ACC112 (cell line): ENCODE measurements around the gene SMARCB1.
A peak's percentile ranks its signal among the peaks of the same experiment; 100 is the strongest.

Experiments
- H2AFZ ChIP-seq: fragments of 200-600 bp; sonication (generic); one replicate; pipeline ENCODE4 v1.6.0; 2017; ENCODE audit warnings: antibody characterized with exemption, low read length; ENCODE audit not compliant: unreplicated experiment
- H3K27ac ChIP-seq: fragments of 200-600 bp; sonication (generic); 2 replicates; pipeline ENCODE4 v1.5.1; 2014; ENCODE audit warnings: low read depth, mild to moderate bottlenecking, antibody characterized with exemption, low read length, moderate library complexity
- H3K27me3 ChIP-seq: fragments of 200-600 bp; sonication (generic); 2 replicates; pipeline ENCODE4 v1.6.1; 2014; ENCODE audit warnings: mild to moderate bottlenecking, antibody characterized with exemption, low read length, moderate library complexity, mixed read lengths; ENCODE audit not compliant: insufficient read depth
- H3K36me3 ChIP-seq: fragments of 200-600 bp; sonication (generic); 2 replicates; pipeline ENCODE4 v1.6.1; 2016; ENCODE audit warnings: mild to moderate bottlenecking, antibody characterized with exemption, low read length, moderate library complexity, mixed read lengths; ENCODE audit not compliant: insufficient read depth
- H3K4me1 ChIP-seq: fragments of 200-600 bp; sonication (generic); one replicate; pipeline ENCODE4 v1.6.1; 2016; ENCODE audit warnings: low read length, mixed read lengths; ENCODE audit not compliant: insufficient read depth, unreplicated experiment, control insufficient read depth
- H3K4me3 ChIP-seq: fragments of 200-600 bp; sonication (generic); 2 replicates; pipeline ENCODE4 v1.5.1; 2014; ENCODE audit warnings: mild to moderate bottlenecking, low read depth, low read length
- H3K79me2 ChIP-seq: fragments of 200-600 bp; sonication (generic); one replicate; pipeline ENCODE4 v1.6.0; 2016; ENCODE audit warnings: low read length; ENCODE audit not compliant: control insufficient read depth, unreplicated experiment, insufficient read depth

The SMARCB1 gene

DNA sequence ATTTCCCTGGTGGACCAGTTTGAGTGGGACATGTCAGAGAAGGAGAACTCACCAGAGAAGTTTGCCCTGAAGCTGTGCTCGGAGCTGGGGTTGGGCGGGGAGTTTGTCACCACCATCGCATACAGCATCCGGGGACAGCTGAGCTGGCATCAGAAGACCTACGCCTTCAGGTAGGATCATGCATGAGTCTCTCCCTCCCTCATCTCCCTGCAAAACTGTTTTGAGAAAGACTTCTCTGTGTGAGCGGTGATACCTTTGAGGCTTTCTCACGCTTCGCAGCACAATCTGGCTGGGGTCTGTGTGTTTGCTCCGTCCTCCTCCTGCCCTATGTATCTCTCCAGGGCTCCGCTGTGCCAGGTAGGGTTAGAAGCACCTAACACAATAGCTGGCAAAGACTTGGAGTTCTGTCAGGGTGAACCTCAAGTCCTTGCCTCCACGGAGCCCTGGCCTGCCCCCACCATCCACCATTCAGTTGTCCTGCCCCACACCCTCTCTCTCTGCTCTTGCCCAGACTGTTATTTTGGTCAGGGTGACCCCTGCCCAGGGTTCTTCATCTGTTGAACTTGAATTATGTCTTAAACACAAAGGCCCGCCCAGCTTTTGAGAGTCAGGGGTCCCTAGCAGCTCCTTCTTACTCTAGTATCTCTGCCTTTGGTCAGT, 38.6 kb downstream of the SMARCB1 start:
- Histone ChIP-seq H3K4me3 (no peak overlapping the region), H2AFZ (no peak overlapping the region), H3K79me2 (no peaks in the 10 kb centered on the region), H3K27me3 (no peaks in the 10 kb centered on the region), H3K36me3 (no peaks in the 10 kb centered on the region), H3K27ac (peak overlapping the region; percentile 49), H3K4me1 (peaks cover 26% of the 10 kb centered on the region)

DNA sequence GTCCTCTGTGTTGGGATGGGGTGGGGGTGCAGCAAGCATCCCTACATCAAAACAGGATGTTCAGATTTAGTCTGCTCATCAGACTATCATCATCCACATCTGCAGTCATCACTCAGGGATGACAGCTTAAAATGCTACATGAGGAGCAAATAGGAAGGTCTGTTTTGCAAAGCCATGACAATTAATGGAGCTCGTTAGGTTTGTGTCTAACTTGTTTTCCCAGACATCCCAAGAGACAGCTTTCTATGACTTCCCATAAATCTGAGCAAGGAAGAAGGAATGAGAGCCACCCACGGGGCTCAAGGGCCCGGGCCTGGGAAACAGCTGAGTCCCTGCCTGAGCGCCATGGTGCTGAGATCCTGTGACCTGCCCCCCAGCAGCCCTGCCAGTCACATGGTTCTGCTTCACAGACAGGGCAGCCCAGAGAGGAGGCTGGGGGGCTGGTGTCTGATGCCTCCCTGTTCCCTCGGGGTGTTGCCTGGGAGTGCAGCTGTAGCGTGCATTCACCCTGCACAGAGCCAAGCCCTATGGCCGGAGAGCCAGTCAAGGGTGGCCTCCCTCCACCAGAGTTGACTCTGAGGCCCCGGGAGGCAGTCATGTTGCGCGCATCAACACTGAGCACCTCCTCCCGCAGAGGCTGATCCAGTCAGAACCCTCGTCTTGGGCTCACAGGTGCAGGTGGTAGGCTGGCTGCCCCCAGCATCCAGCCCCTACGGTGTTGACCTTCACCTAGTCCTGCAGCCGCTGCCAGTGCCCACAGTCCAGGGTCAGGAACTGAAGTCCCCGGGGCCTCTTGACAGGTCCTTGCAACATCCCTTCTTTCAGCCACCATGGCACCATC, 40.0 kb downstream of the SMARCB1 start:
- Histone ChIP-seq H2AFZ (no peak overlapping the region), H3K79me2 (no peaks in the 10 kb centered on the region), H3K27me3 (no peaks in the 10 kb centered on the region), H3K36me3 (no peaks in the 10 kb centered on the region), H3K4me1 (peaks cover 26% of the 10 kb centered on the region), H3K27ac (peak overlapping the region; percentile 49), H3K4me3 (no peak overlapping the region)

DNA sequence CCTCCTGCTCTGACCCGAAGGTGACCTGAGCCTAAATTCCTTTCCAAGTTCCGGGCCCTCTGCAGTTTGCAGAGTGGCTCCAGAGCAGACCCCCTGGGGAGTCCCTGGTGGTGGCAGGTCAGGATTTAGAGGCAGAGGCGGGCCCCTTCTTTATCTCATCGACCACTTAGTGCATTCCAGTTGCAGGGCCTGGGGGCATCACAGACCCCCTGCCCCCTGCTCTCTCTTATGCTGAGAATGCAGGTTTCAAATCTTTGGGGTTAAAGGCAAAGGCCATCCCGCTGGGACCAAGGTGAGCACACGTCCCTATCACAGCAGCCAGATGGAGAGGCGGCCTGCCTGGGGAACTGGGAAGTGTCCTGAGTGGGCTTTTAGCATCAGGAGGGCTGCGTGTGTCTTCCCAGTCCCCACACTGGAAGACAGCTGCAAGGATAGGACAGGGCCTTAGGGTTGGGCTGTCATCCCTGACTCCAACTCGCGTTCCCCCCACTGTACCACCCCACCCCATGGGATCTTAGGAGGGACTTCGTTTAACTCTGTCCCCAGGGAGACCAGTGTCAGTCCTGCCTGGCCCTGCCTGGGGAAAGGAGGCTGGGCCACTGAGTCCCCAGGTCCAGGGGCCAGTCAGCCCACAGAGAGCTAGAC, 40.7 kb downstream of the SMARCB1 start:
- H3K4me1 ChIP-seq = peaks cover 26% of the 10 kb centered on the region
- H2AFZ ChIP-seq = no peak overlapping the region
- no peak overlapping the region for H3K27ac ChIP-seq
- no peaks in the 10 kb centered on the region for H3K27me3 ChIP-seq
- no peak overlapping the region for H3K4me3 ChIP-seq
- H3K79me2 ChIP-seq = no peaks in the 10 kb centered on the region
- no peaks in the 10 kb centered on the region for H3K36me3 ChIP-seq

DNA sequence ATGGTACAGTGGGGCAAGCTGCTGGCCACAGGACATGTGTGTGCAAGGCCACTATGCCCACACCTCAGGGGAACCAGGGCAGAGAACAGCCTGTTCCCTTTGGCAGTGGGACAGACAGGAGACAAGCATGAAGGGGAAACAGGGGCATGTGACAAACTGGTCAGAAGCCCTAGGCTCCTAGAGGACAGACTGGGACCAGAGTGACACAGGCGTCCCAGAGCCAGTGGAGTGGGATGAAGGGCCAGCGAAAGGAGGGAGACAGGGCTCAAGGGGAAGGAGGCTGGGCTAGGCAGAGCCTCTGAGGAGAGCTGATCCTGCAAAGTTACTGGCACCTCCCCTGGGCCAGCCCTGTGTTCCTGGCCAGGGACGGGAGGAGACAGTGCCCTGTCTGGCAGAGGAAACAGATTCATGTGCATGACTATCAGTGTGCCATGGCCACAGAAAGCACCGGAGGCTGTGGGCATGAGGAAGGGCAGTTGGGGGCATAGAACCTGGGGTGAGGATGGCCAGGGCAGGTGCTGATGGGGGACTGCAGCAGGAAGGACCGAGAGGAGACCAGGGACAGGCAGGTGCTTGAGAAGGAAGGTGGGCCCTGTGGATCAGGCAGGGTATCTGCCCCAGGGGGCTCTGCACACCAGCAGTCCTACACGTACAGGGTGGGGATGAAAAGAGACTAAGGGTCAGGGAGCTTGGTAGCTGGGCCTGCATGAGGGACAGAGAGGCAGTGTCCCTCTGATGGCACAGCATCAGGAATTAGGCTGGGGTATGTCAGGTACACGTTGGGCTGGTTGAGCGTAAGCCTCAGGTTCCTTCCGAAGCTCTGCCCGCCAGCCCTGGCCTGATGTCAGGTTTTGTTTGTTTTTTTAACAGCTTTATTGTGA, 42.3 kb downstream of the SMARCB1 start:
- no peaks in the 10 kb centered on the region for H3K36me3 ChIP-seq
- no peaks in the 10 kb centered on the region for H3K79me2 ChIP-seq

DNA sequence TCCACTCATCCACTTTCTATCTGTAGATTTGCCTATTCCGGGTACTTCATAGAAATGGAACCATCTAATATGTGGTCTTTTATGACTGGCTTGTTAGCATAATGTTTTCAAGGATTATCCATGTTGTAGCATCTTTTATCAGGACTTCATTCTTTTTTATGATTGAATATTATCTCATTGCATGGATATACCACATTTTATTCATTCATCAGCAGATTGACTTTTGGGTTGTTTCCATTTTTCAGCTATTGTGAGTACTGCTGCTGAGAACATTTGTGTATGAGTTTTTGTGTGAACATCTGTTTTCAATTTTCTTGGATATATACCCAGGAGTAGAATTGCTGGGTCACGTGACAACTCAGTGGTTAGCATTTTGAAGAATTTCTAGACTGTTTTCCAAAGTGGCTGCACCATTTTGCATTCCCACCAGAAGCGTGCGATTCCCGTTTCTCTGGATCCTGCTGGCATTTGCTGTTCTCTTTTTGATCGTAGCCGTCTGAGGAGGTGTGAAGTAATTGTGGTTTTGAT, 43.1 kb downstream of the SMARCB1 start:
- H3K4me3 ChIP-seq = no peak overlapping the region
- peak overlapping the region; percentile 32 for H3K27ac ChIP-seq
- H3K79me2 ChIP-seq = no peaks in the 10 kb centered on the region
- no peaks in the 10 kb centered on the region for H3K27me3 ChIP-seq
- H3K4me1 ChIP-seq = peaks cover 15% of the 10 kb centered on the region
- H3K36me3 ChIP-seq = no peaks in the 10 kb centered on the region
- no peak overlapping the region for H2AFZ ChIP-seq

More for the DNA sequence above, 42.3 kb downstream of the SMARCB1 start:
- H3K4me1 ChIP-seq = peaks cover 15% of the 10 kb centered on the region
- H3K27ac ChIP-seq = no peak overlapping the region
- no peak overlapping the region for H2AFZ ChIP-seq
- no peak overlapping the region for H3K4me3 ChIP-seq
- no peaks in the 10 kb centered on the region for H3K27me3 ChIP-seq

DNA sequence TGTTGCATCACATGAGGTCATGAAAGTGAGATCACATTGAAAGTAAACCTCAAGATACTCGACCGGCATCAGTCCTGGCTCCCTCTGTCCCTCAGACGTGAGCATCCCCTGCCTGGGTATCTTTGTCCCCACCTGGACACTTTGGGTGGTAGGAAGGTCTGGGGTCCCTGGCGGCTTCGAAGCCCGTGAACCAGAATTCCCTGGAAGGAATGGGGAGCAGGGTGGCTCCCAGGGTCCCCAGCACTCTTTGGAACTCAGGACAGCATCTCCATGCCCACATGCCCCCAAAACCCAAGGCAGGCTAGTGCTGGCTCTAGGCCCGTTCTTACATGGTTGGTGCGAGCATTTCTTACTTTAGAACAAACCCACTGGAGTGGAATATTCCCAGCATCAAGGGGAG, 44.5 kb downstream of the SMARCB1 start:
- Histone ChIP-seq H3K27me3 (no peaks in the 10 kb centered on the region), H3K27ac (no peak overlapping the region), H3K79me2 (no peaks in the 10 kb centered on the region), H3K36me3 (no peaks in the 10 kb centered on the region), H3K4me3 (no peak overlapping the region), H3K4me1 (peaks cover 15% of the 10 kb centered on the region), H2AFZ (no peak overlapping the region)

DNA sequence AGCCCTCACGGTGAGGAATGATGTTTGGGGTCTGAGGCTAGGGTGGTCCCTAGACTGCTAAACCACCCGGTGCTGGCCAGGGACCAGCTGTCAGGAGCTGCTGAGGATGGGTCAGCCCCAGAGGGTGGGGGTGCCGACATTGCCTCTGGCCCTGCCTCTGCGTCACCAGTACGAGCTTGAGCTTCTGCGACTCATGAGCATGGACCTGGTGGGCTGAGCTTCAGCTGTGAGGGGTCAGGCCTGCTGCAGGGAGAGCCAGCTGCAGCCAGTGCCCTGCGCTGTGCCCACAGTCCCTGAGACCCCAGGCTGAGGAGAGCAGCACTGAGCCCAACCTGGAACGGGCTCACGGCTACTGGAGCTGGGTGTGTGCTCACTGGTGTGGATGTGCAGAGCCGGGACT, 45.0 kb downstream of the SMARCB1 start:
- no peaks in the 10 kb centered on the region for H3K27me3 ChIP-seq
- H2AFZ ChIP-seq = no peak overlapping the region
- H3K79me2 ChIP-seq = no peaks in the 10 kb centered on the region
- H3K4me3 ChIP-seq = no peak overlapping the region
- peaks cover 14% of the 10 kb centered on the region for H3K4me1 ChIP-seq
- H3K36me3 ChIP-seq = no peaks in the 10 kb centered on the region
- H3K27ac ChIP-seq = no peak overlapping the region

DNA sequence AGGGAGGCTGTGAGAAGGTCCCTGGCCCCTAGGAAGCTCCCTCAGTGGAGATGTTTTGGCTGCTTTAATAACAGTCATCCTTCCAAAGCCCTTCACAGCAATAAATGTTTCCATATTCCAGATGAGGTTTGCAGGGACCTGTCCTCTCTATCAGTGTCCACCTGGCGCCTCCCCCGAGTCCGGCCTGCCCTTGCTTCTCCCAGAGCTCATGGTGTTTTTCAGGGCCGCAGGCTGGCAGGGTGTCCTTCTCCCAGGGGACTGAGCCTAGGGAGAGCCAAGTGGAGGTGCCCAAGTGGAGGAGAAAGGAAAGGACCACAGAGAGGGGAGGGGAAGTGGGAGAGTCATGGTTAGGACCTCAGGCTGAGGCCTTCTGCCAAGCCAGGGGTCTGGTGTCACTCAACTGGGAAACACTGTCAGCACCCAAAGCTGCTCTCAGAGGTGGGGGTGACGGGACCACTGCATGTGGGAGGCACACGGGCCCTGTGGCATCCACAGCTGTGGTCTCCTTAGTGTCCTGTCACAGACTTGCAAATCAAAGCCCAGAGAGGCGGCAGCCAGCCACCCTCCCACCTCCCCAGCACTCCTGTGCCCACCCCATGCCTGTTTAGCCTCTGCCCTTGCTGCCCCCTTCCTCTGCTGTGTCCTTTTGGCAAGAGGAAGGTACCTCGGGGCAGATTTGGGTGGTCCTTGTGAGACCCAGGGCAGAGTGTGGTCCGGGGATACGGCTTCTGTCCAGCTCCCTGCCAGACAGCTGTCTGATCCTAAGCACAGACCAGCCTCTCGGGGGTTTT, 45.7 kb downstream of the SMARCB1 start:
- peaks cover 12% of the 10 kb centered on the region for H3K4me1 ChIP-seq
- no peak overlapping the region for H3K27ac ChIP-seq
- no peaks in the 10 kb centered on the region for H3K79me2 ChIP-seq
- H3K27me3 ChIP-seq = no peaks in the 10 kb centered on the region
- no peak overlapping the region for H3K4me3 ChIP-seq
- no peak overlapping the region for H2AFZ ChIP-seq
- no peaks in the 10 kb centered on the region for H3K36me3 ChIP-seq

DNA sequence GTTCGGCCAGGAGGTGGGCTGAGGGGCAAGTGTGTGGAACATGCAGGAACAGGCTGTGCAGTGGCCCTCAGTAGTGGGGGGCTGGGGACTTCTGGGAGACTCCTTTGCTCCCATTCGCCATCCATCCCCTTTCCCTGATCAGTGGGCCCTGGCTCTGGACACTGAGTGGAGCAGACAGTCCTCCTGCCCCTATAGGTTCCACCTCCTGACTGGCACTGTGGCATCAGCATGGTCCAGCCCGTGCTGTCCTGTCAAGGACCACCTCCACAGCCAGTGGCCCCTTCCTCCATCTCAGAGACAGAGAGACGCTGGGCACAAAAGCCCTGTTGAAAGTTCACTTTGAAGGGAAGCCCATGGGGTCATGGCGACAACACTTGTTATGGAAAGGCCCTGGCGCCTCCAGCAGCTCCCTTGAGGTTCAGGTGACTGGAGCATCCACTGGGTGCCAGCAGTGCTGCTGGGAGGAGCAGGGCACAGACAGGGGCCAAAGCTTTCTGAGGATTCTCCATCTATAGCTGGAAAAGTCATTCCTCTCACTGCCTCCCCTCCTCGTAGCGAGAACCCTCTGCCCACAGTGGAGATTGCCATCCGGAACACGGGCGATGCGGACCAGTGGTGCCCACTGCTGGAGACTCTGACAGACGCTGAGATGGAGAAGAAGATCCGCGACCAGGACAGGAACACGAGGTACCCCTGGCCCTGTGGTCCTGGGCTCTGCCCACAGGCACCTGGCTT, 46.4 kb downstream of the SMARCB1 start:
- no peak overlapping the region for H3K27ac ChIP-seq
- H3K79me2 ChIP-seq = no peaks in the 10 kb centered on the region
- no peaks in the 10 kb centered on the region for H3K27me3 ChIP-seq
- H3K4me1 ChIP-seq = peaks cover 12% of the 10 kb centered on the region
- no peak overlapping the region for H2AFZ ChIP-seq
- no peaks in the 10 kb centered on the region for H3K36me3 ChIP-seq
- H3K4me3 ChIP-seq = no peak overlapping the region
